ENCODE results near the gene ROPN1. TPM values are rescaled to one million over a fixed set of nuclear protein-coding genes. Genes with fewer than 3 reads are reported as not detected.
"Not testable (repeated sequence)": the region's sequence is repeated elsewhere in the genome, so short reads cannot be mapped to it uniquely, and the experiment has no call there.

ROPN1 gene
- total RNA-seq, 1 donor from 2014 or later: not detected

GRCh38 chr3:123984957-123985356, 7.0 kb downstream of the ROPN1 start:
- TF ChIP-seq CTCF (conservative IDR thresholded peaks at IDR 0.05; ENCODE audit: low read depth, low read length): no peak
- no peak overlapping the region for H3K4me3 ChIP-seq (ENCODE audit: low read depth, low read length)
- DNase-seq (ENCODE audit: low read depth): no peak

GRCh38 chr3:123984350-123984749, 7.6 kb downstream of the ROPN1 start:
- no peak overlapping the region for H3K4me3 ChIP-seq (ENCODE audit: low read depth, low read length)
- no peak for DNase-seq (ENCODE audit: low read depth)
- no peak for TF ChIP-seq CTCF (conservative IDR thresholded peaks at IDR 0.05; ENCODE audit: low read depth, low read length)

GRCh38 chr3:123981317-123981716, 10.6 kb downstream of the ROPN1 start:
- DNase-seq (ENCODE audit: low read depth); H3K4me3 ChIP-seq (ENCODE audit: low read depth, low read length): not testable (repeated sequence)

- H3K4me3 ChIP-seq (ENCODE audit: low read depth, low read length): no peak overlapping the region
- TF ChIP-seq CTCF (conservative IDR thresholded peaks at IDR 0.05; ENCODE audit: low read depth, low read length): no peak
- no peak for DNase-seq (ENCODE audit: low read depth)
Observed at GRCh38 chr3:123980539-123980938, 11.4 kb downstream of the ROPN1 start.

- peak overlapping the region; percentile 37 for H3K4me3 ChIP-seq (ENCODE audit: low read depth, low read length)
- not testable (repeated sequence) for DNase-seq (ENCODE audit: low read depth)
- TF ChIP-seq CTCF (conservative IDR thresholded peaks at IDR 0.05; ENCODE audit: low read depth, low read length): peak; percentile 66
Observed at GRCh38 chr3:123979525-123980501, 12.1 kb downstream of the ROPN1 start.

GRCh38 chr3:123976904-123977303, 15.0 kb downstream of the ROPN1 start:
- not testable (repeated sequence) for DNase-seq (ENCODE audit: low read depth)

GRCh38 chr3:123976181-123976898, 15.6 kb downstream of the ROPN1 start:
- not testable (repeated sequence) for DNase-seq (ENCODE audit: low read depth); H3K4me3 ChIP-seq (ENCODE audit: low read depth, low read length)

More at GRCh38 chr3:123976904-123977303, 15.0 kb downstream of the ROPN1 start:
- not testable (repeated sequence) for H3K4me3 ChIP-seq (ENCODE audit: low read depth, low read length)

- H3K4me3 ChIP-seq (ENCODE audit: low read depth, low read length); DNase-seq (ENCODE audit: low read depth): not testable (repeated sequence)
Observed at GRCh38 chr3:123975030-123975429, 16.9 kb downstream of the ROPN1 start.

- no peak overlapping the region for H3K4me3 ChIP-seq (ENCODE audit: low read depth, low read length)
- DNase-seq (ENCODE audit: low read depth): no peak
- TF ChIP-seq CTCF (conservative IDR thresholded peaks at IDR 0.05; ENCODE audit: low read depth, low read length): no peak
Observed at GRCh38 chr3:123971406-123971805, 20.5 kb downstream of the ROPN1 start.

- not testable (repeated sequence) for H3K4me3 ChIP-seq (ENCODE audit: low read depth, low read length); DNase-seq (ENCODE audit: low read depth)
Observed at GRCh38 chr3:123967260-123967659, 24.7 kb downstream of the ROPN1 start.

GRCh38 chr3:123966799-123967198, 25.1 kb downstream of the ROPN1 start:
- DNase-seq (ENCODE audit: low read depth): not testable (repeated sequence)

GRCh38 chr3:123964793-123965192, 27.1 kb downstream of the ROPN1 start:
- DNase-seq (ENCODE audit: low read depth): not testable (repeated sequence)

More at GRCh38 chr3:123966799-123967198, 25.1 kb downstream of the ROPN1 start:
- not testable (repeated sequence) for H3K4me3 ChIP-seq (ENCODE audit: low read depth, low read length)

More at GRCh38 chr3:123964793-123965192, 27.1 kb downstream of the ROPN1 start:
- not testable (repeated sequence) for H3K4me3 ChIP-seq (ENCODE audit: low read depth, low read length)
